GM12874 (cell line): ENCODE data around the gene DPYD.

Experiments
- TF ChIP-seq, protein P1 (sequence below): IDR thresholded peaks from 2 replicates; pipeline ENCODE4 v1.5.1; 2011; ENCODE audit warnings: low read depth, mild to moderate bottlenecking, control low read depth, low read length, moderate library complexity; ENCODE audit not compliant: insufficient read depth

DPYD gene

DNA sequence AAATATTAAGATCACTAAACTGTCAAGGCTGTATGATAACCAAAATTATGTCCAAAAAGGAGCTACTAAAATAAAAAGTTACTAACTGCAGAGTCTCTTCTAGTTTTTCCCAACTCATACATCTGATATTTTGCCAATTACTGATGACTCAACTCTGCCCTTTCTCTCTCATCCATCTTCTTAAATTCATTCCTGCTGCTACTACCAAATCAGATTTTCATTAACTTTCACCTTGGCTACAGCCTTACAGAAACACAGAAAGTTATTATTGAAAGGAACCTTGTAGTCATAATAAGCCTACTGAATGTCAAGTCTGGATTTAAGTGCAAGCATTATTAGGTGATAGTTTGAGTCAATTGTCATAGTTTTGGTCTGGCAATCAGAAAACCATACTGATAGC, 273.1 kb downstream of the DPYD start:
- TF ChIP-seq, protein P1, sequence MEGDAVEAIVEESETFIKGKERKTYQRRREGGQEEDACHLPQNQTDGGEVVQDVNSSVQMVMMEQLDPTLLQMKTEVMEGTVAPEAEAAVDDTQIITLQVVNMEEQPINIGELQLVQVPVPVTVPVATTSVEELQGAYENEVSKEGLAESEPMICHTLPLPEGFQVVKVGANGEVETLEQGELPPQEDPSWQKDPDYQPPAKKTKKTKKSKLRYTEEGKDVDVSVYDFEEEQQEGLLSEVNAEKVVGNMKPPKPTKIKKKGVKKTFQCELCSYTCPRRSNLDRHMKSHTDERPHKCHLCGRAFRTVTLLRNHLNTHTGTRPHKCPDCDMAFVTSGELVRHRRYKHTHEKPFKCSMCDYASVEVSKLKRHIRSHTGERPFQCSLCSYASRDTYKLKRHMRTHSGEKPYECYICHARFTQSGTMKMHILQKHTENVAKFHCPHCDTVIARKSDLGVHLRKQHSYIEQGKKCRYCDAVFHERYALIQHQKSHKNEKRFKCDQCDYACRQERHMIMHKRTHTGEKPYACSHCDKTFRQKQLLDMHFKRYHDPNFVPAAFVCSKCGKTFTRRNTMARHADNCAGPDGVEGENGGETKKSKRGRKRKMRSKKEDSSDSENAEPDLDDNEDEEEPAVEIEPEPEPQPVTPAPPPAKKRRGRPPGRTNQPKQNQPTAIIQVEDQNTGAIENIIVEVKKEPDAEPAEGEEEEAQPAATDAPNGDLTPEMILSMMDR, result no peak

GRCh38 chr1:97646071-97646470, 274.8 kb downstream of the DPYD start:
- TF ChIP-seq, protein P1, result no peak

- TF ChIP-seq, protein P1, result no peak
These were observed 280.2 kb downstream of the DPYD start for GRCh38 chr1:97640677-97641076.

- TF ChIP-seq, protein P1, result no peak
These were observed 283.9 kb downstream of the DPYD start for GRCh38 chr1:97636941-97637340.

- TF ChIP-seq, protein P1, result no peak
These were observed 286.1 kb downstream of the DPYD start for GRCh38 chr1:97634758-97635157.

DNA sequence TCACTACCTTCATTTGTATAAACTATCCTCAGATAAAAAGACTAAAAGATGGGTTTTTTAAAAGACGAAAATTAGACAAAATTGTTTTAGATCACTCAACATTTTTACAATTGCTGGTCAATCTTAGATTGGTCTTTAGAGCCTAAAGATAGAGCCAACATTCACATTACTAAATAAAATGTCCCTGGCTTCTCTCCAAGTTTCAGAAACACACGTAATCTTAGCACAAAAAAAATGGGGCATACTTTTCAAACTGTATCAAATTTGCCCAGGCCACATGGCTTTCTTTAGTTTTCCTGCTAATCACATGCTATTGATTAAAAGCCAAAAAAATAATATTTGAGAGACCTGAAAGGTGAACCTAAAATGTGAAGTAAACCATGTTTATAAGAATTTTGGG, 288.1 kb downstream of the DPYD start:
- TF ChIP-seq, protein P1, result no peak

GRCh38 chr1:97632075-97632474, 288.8 kb downstream of the DPYD start:
- TF ChIP-seq, protein P1, result no peak

GRCh38 chr1:97630948-97631347, 289.9 kb downstream of the DPYD start:
- TF ChIP-seq, protein P1, result no peak
